Activated CD8-positive, alpha-beta memory T cell treated with anti-CD3 and anti-CD28 coated beads, Interleukin-2, amount 50 U/mL, for 1 hour (primary cell): ENCODE results near the gene CDKN2C.
"Not testable (repeated sequence)": the region's sequence is repeated elsewhere in the genome, so short reads cannot be mapped to it uniquely, and the experiment has no call there.

ENCODE experiments used
- DNase-seq: peaks from one replicate; pipeline ENCODE4 v3.0.0-alpha.2; 2020; ENCODE audit errors: extremely low read depth

The CDKN2C gene

GRCh38 chr1:50979937-50980336 is 9.9 kb downstream of the CDKN2C start:
- no peak for DNase-seq

GRCh38 chr1:50980505-50980904 is 10.5 kb downstream of the CDKN2C start:
- no peak for DNase-seq

GRCh38 chr1:50981741-50982140 is 11.7 kb downstream of the CDKN2C start:
- DNase-seq, result no peak

GRCh38 chr1:50982611-50983010 is 12.6 kb downstream of the CDKN2C start:
- no peak for DNase-seq

- no peak for DNase-seq
Measured at GRCh38 chr1:50983219-50983802, 13.3 kb downstream of the CDKN2C start.

GRCh38 chr1:50985094-50985493 is 15.0 kb downstream of the CDKN2C start:
- DNase-seq, result no peak

GRCh38 chr1:50986653-50987052 is 16.6 kb downstream of the CDKN2C start:
- no peak for DNase-seq

- no peak for DNase-seq
Measured at GRCh38 chr1:50989694-50990093, 19.6 kb downstream of the CDKN2C start.

- no peak for DNase-seq
Measured at GRCh38 chr1:50992532-50993318, 22.7 kb downstream of the CDKN2C start.

GRCh38 chr1:50993645-50994044 is 23.6 kb downstream of the CDKN2C start:
- DNase-seq, result no peak

- DNase-seq, result no peak
Measured at GRCh38 chr1:50994997-50995396, 25.0 kb downstream of the CDKN2C start.

- DNase-seq, result no peak
Measured at GRCh38 chr1:50995651-50996050, 25.6 kb downstream of the CDKN2C start.

- DNase-seq, result no peak
Measured at GRCh38 chr1:50996083-50996482, 26.0 kb downstream of the CDKN2C start.

- DNase-seq, result not testable (repeated sequence)
Measured at GRCh38 chr1:50999375-50999774, 29.3 kb downstream of the CDKN2C start.

- DNase-seq, result no peak
Measured at GRCh38 chr1:51000160-51000559, 30.1 kb downstream of the CDKN2C start.

- DNase-seq, result no peak
Measured at GRCh38 chr1:51000651-51001050, 30.6 kb downstream of the CDKN2C start.

GRCh38 chr1:51002516-51002915 is 32.5 kb downstream of the CDKN2C start:
- no peak for DNase-seq

GRCh38 chr1:51005549-51005948 is 35.5 kb downstream of the CDKN2C start:
- DNase-seq, result not testable (repeated sequence)

GRCh38 chr1:51009381-51009780 is 39.3 kb downstream of the CDKN2C start:
- no peak for DNase-seq

GRCh38 chr1:51014878-51015277 is 44.8 kb downstream of the CDKN2C start:
- DNase-seq, result no peak

- DNase-seq, result no peak
Measured at GRCh38 chr1:51019811-51020210, 49.8 kb downstream of the CDKN2C start.
